ENCODE measurements around the gene PKM. TPM values are rescaled to one million over a fixed set of nuclear protein-coding genes. Genes with fewer than 3 reads are reported as not detected.

The PKM gene
- total RNA-seq, 6 donors from 2014 or later: 278 to 569 (median 393) TPM

DNA sequence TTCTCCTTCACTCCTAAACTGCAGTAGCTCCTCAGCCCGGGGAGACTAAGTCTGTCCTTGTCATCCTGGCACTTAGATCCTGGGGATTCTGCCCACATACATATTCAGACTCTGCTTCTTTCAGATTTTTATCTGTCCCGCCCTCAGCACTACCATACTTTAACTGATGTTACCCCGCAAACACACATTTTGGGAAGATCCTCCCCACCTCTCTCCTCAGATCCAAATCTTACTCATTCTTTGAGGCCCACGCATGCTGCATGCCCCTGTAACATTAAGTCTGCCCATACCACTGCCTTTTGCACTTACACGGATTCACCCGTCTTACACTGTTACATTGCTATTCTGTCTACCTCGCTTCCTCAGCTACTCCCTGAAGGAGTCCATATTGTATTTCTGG is 76.7 kb downstream of the PKM start:
- TF ChIP-seq, protein P1, sequence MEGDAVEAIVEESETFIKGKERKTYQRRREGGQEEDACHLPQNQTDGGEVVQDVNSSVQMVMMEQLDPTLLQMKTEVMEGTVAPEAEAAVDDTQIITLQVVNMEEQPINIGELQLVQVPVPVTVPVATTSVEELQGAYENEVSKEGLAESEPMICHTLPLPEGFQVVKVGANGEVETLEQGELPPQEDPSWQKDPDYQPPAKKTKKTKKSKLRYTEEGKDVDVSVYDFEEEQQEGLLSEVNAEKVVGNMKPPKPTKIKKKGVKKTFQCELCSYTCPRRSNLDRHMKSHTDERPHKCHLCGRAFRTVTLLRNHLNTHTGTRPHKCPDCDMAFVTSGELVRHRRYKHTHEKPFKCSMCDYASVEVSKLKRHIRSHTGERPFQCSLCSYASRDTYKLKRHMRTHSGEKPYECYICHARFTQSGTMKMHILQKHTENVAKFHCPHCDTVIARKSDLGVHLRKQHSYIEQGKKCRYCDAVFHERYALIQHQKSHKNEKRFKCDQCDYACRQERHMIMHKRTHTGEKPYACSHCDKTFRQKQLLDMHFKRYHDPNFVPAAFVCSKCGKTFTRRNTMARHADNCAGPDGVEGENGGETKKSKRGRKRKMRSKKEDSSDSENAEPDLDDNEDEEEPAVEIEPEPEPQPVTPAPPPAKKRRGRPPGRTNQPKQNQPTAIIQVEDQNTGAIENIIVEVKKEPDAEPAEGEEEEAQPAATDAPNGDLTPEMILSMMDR (IDR thresholded peaks at IDR 0.05): no peak
- TF ChIP-seq EP300 (IDR thresholded peaks at IDR 0.05) (no peak), POLR2AphosphoS5 (IDR thresholded peaks at IDR 0.05) (no peak), POLR2A (IDR thresholded peaks at IDR 0.05) (no peak)
- Histone ChIP-seq H3K9me3 (no peaks in the 10 kb centered on the region), H3K27me3 (no peaks in the 10 kb centered on the region), H3K4me3 (no peak overlapping the region), H3K36me3 (no peaks in the 10 kb centered on the region), H3K27ac (peak overlapping the region; percentile 72 to 85 (median 76)), H3K4me1 (peaks cover 22 to 35% (median 29%) of the 10 kb centered on the region in 4 donors)
- DNase-seq: no peak
- 83 to 92% methylated on average over 7 of the region's 7 CpGs for WGBS, 2 donors
- ATAC-seq (ENCODE audit: low FRiP score in 2 of 2): no peak

- H3K9me3 ChIP-seq: no peaks in the 10 kb centered on the region
- no peaks in the 10 kb centered on the region for H3K36me3 ChIP-seq
- peak overlapping the region; percentile 9 to 85 (median 68) for H3K27ac ChIP-seq
- no peak for TF ChIP-seq EP300 (IDR thresholded peaks at IDR 0.05)
- H3K27me3 ChIP-seq: no peaks in the 10 kb centered on the region
- no peak overlapping the region for H3K4me3 ChIP-seq
- ATAC-seq (ENCODE audit: low FRiP score in 2 of 2) (no peak), DNase-seq (no peak)
- H3K4me1 ChIP-seq: peaks cover 22 to 35% (median 29%) of the 10 kb centered on the region in 4 donors
- 58 to 61% methylated on average over 5 of the region's 5 CpGs for WGBS, 2 donors
Measured at GRCh38 chr15:72153269-72154000, 77.6 kb downstream of the PKM start.

Other genes starting within 250 kb of the PKM start
- gene MYO9A, start 113.0 kb downstream of the PKM start, total RNA-seq: 100 to 1,000 TPM in 2 of 6 donors, 10 to 100 TPM in 4; 53.2 to 143 (median 76.5) TPM
- gene SENP8, start 112.8 kb downstream of the PKM start, total RNA-seq: 1 to 10 TPM in 3 of 6 donors, under 1 TPM in 2, not detected in 1; 0.55 to 3.8 (median 3.0) TPM
- 10 to 100 TPM; 26.7 to 52.4 (median 32.9) TPM for gene GRAMD2A, start 33.4 kb downstream of the PKM start, total RNA-seq
- gene PARP6, start 41.4 kb upstream of the PKM start, total RNA-seq: 100 to 1,000 TPM in 1 of 6 donors, 10 to 100 TPM in 5; 54.9 to 140 (median 71.4) TPM
- gene CELF6, start 89.0 kb upstream of the PKM start, total RNA-seq: 10 to 100 TPM in 2 of 6 donors, 1 to 10 TPM in 2, under 1 TPM in 2; 0.61 to 29.3 (median 3.4) TPM
- gene HEXA, start 144.8 kb upstream of the PKM start, total RNA-seq: 100 to 1,000 TPM in 5 of 6 donors, 10 to 100 TPM in 1; 80.5 to 256 (median 149) TPM
- gene TMEM202, start 167.1 kb upstream of the PKM start, total RNA-seq: not detected
- gene ARIH1, start 243.1 kb upstream of the PKM start, total RNA-seq: 100 to 1,000 TPM in 2 of 6 donors, 10 to 100 TPM in 4; 43.0 to 155 (median 85.4) TPM

Measured in upper lobe of left lung (tissue), 6 donors.